Left ventricle myocardium inferior (tissue), 1 donor: ENCODE measurements around the gene FXYD5. TPM values are rescaled to one million over a fixed set of nuclear protein-coding genes. Genes with fewer than 3 reads are reported as not detected.

Experiments
- DNase-seq: peaks from one replicate; pipeline ENCODE4 v3.0.0-alpha.2; 2020
- H3K27ac ChIP-seq: fragments of 200-600 bp; replicated peaks from 2 replicates; pipeline ENCODE4 v1.8.0; 2021
- H3K27me3 ChIP-seq: fragments of 200-600 bp; 2 replicates; pipeline ENCODE4 v1.8.0; 2021; ENCODE audit warnings: low read depth
- H3K36me3 ChIP-seq: fragments of 200-600 bp; 2 replicates; pipeline ENCODE4 v1.8.0; 2021
- H3K4me1 ChIP-seq: fragments of 200-600 bp; 2 replicates; pipeline ENCODE4 v1.8.0; 2021
- H3K4me3 ChIP-seq: fragments of 200-600 bp; 2 replicates; pipeline ENCODE4 v1.8.0; 2021; ENCODE audit warnings: mild to moderate bottlenecking, moderate library complexity
- H3K9me3 ChIP-seq: fragments of 200-600 bp; replicated peaks from 2 replicates; pipeline ENCODE4 v1.8.0; 2021
- intact Hi-C: fragments of 100-400 bp; cut with micrococcal nuclease; formaldehyde crosslinking; loops from one replicate; pipeline ENCODE4 v1.11.0; 2022
- total RNA-seq: library from RNA; stranded (reverse); fragmentation: NEBNext Ultra II Directional; extraction: Animal tissue kit (Norgen Biotek cat#: 25700); gene quantifications from one replicate; pipeline ENCODE4 v1.2.1, GENCODE V29; 2021
- TF ChIP-seq, protein P1 (sequence below): fragments of 200-600 bp; IDR thresholded peaks from 2 replicates; pipeline ENCODE4 v1.8.0; 2021; ENCODE audit warnings: antibody characterized with exemption, mild to moderate bottlenecking, borderline replicate concordance
- donor health status: DM: no; HTN: yes; CAD: no; lungs with severe emphysema.

Gene FXYD5
- total RNA-seq, 1 donor from 2014 or later = 23.4 TPM

GRCh38 chr19:35136231-35136630 is 18.3 kb upstream of the FXYD5 start:
- intact Hi-C loops = no loop called here
- H3K9me3 ChIP-seq = no peaks in the 10 kb centered on the region
- peak overlapping the region; percentile 75 for H3K27ac ChIP-seq
- TF ChIP-seq, protein P1, sequence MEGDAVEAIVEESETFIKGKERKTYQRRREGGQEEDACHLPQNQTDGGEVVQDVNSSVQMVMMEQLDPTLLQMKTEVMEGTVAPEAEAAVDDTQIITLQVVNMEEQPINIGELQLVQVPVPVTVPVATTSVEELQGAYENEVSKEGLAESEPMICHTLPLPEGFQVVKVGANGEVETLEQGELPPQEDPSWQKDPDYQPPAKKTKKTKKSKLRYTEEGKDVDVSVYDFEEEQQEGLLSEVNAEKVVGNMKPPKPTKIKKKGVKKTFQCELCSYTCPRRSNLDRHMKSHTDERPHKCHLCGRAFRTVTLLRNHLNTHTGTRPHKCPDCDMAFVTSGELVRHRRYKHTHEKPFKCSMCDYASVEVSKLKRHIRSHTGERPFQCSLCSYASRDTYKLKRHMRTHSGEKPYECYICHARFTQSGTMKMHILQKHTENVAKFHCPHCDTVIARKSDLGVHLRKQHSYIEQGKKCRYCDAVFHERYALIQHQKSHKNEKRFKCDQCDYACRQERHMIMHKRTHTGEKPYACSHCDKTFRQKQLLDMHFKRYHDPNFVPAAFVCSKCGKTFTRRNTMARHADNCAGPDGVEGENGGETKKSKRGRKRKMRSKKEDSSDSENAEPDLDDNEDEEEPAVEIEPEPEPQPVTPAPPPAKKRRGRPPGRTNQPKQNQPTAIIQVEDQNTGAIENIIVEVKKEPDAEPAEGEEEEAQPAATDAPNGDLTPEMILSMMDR = no peak
- DNase-seq = no peak
- H3K36me3 ChIP-seq = no peaks in the 10 kb centered on the region
- peaks cover 56% of the 10 kb centered on the region for H3K4me1 ChIP-seq
- H3K4me3 ChIP-seq = no peak overlapping the region
- peaks cover 26% of the 10 kb centered on the region for H3K27me3 ChIP-seq

GRCh38 chr19:35136977-35137702 is 17.4 kb upstream of the FXYD5 start:
- Histone ChIP-seq H3K27me3 (peaks cover 26% of the 10 kb centered on the region), H3K27ac (peak overlapping the region; percentile 97), H3K4me3 (no peak overlapping the region), H3K9me3 (no peaks in the 10 kb centered on the region), H3K36me3 (no peaks in the 10 kb centered on the region), H3K4me1 (peaks cover 65% of the 10 kb centered on the region)
- intact Hi-C loops = no loop called here
- TF ChIP-seq, protein P1 = no peak
- no peak for DNase-seq

DNA sequence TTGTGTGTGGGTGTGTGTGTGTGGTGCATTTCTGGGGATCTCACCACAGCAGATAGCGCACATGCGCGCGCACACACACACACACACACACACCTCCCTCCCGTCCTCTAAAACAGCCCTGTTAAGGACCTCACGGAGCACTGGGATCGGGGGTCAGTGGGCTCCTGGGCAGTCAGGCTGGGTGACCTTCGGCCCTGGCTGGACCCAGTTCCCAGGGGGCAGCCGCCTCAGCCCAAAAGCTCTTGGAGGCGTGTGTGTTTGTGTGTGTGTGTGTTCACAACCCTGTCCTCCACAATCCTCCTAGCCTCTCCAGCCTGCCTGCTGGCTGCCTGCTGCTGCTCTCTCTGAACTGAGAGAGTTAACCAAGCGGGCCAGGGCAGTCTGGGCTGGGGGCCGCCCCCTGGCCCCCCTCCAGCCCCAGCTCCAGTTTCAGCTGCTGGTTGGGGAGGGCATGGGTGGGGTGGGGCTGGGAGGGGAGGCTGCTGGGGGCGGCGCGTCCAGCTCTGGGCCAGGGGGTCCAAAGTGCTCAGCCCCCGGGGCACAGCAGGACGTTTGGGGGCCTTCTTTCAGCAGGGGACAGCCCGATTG is 16.1 kb upstream of the FXYD5 start, which contains the start of gene FXYD1:
Gene FXYD1, plus strand, starts transcription at position 520 of the 588 bp plus-strand sequence. CDS start 1,256 bp downstream, outside the sequence.
- intact Hi-C loops = no loop called here
- H3K4me3 ChIP-seq = peak within 1 kb of the TSS; percentile 69
- H3K27ac ChIP-seq = peak within 1 kb of the TSS; percentile 97
- DNase-seq = peak; percentile 78
- TF ChIP-seq, protein P1 = no peak
- H3K27me3 ChIP-seq = peaks cover 31% of the 10 kb centered on the region
- peaks cover 76% of the 10 kb centered on the region for H3K4me1 ChIP-seq
- H3K9me3 ChIP-seq = no peaks in the 10 kb centered on the region
- no peaks in the 10 kb centered on the region for H3K36me3 ChIP-seq

DNA sequence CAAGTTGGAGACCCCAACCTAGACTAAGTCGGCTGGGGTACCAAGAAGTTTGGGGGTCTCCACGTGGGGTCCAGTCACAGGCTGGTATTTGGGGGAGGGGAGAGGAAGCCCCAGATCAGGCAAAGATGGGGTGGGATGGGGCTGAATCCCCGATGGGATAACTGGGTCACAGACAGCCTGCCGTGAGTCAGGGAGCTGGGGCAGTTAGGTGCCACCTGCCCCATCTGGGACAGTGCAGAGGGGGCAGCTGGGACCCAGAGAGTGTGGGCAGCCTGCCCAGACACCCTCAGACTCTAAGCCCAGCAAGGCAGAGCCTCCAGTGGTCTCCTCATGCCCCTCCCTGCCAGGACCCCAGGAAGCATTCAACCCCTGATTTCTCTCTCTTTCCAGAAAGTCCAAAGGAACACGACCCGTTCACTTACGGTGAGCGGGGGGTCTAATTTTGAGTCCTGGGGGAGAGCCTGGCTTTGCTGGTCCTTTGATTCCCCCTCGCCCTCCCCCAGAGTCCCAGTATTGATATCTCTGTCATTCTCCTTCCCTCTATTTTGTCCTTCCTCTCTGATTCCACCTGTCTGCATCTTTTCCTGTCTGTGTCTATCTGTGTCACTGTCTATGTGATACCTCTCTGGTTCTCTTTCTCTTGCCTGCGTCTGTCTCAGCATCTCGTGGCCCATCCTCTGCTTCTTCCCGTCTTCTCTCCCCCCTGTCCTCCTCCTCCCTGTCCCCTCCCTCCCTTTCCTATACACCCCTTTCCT is 14.2 kb upstream of the FXYD5 start:
- Histone ChIP-seq H3K9me3 (no peaks in the 10 kb centered on the region), H3K27ac (peak overlapping the region; percentile 97), H3K36me3 (no peaks in the 10 kb centered on the region), H3K4me3 (peak overlapping the region; percentile 69), H3K27me3 (peaks cover 32% of the 10 kb centered on the region), H3K4me1 (peaks cover 80% of the 10 kb centered on the region)
- intact Hi-C loops = no loop called here
- DNase-seq = no peak
- TF ChIP-seq, protein P1 = no peak

DNA sequence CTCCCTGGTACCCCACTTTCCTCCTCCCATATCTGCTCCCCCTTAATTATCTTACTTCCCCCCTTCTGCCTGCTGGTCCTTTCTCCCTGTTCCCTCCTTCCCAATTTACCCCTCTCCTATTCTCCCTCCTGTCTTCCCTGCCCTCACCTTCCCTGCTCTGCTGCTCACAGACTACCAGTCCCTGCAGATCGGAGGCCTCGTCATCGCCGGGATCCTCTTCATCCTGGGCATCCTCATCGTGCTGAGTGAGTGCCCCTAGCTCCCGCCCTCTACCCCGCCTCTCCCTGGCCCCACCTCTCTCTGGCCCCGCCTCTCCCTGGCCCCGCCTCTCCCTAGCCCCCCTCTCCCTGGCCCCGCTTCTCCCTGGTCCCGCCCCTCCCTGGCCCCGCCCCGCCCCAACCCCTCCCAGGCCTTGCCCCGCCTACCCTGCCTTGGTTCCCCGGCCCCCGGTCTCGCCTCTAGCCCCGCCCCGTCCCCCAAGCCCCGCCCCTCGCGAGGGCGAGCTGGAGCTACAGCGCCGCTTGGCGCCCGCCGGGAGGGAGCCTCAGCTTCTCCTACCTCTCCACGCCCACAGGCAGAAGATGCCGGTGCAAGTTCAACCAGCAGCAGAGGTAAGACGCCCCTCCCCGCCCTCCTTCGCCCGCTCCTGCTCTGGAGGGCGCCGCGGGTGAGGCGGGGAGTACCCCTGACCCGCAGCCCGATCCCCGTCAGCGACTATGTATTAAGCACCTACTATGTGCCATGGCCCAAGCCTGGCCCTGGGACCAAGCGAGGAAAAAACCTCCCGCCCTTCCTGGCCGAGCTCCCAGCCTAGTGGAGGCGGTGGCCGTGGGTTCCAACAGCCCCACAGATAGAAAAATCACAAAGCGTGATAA is 13.3 kb upstream of the FXYD5 start:
- peak overlapping the region; percentile 69 for H3K4me3 ChIP-seq
- H3K4me1 ChIP-seq = peaks cover 72% of the 10 kb centered on the region
- H3K36me3 ChIP-seq = no peaks in the 10 kb centered on the region
- H3K27me3 ChIP-seq = peaks cover 32% of the 10 kb centered on the region
- intact Hi-C loops = no loop called here
- peak overlapping the region; percentile 97 for H3K27ac ChIP-seq
- H3K9me3 ChIP-seq = no peaks in the 10 kb centered on the region
- TF ChIP-seq, protein P1 = peak; percentile 50
- DNase-seq = peak; percentile 92
